Stimulated activated naive B cell treated with anti-CD40 and anti-IgM and Interleukin-4, amounts not matched to agents 10 μg/mL and 1 μg/mL and 100 μg/mL, for 72 hours (primary cell): Measurements from ENCODE around the gene TBXT.

Source experiments
- ATAC-seq, 2 donors: fragments of 150-1000 bp; cut with Tn5 transposase; replicated peaks; 2 replicates each; pipeline ENCODE4 v1.10.0; 2021; ENCODE audit warnings: moderate library complexity in 1 of 2
- DNase-seq: peaks from one replicate; pipeline ENCODE4 v3.0.0; 2021
- H3K27ac Mint-ChIP-seq: one replicate; pipeline ENCODE4 v1.8.0; 2022; ENCODE audit warnings: mild to moderate bottlenecking, mixed read lengths
- H3K27me3 Mint-ChIP-seq, 2 donors: one replicate each; pipeline ENCODE4 v1.8.0; 2022; ENCODE audit warnings: mixed read lengths in 2 of 2
- H3K36me3 Mint-ChIP-seq, 2 donors: one replicate each; pipeline ENCODE4 v1.8.0; 2022; ENCODE audit warnings: mixed read lengths in 2 of 2, mild to moderate bottlenecking in 1 of 2
- H3K4me1 Mint-ChIP-seq, 2 donors: one replicate each; pipeline ENCODE4 v1.8.0; 2022; ENCODE audit warnings: mixed read lengths in 2 of 2, mild to moderate bottlenecking in 1 of 2
- H3K4me3 Mint-ChIP-seq, 2 donors: one replicate each; pipeline ENCODE4 v1.8.0; 2022; ENCODE audit warnings: mild to moderate bottlenecking in 2 of 2, mixed read lengths in 2 of 2, moderate library complexity in 1 of 2
- H3K9me3 Mint-ChIP-seq, 2 donors: one replicate each; pipeline ENCODE4 v1.8.0; 2022; ENCODE audit warnings: mixed read lengths in 2 of 2, mild to moderate bottlenecking in 1 of 2

TBXT gene, protein sequence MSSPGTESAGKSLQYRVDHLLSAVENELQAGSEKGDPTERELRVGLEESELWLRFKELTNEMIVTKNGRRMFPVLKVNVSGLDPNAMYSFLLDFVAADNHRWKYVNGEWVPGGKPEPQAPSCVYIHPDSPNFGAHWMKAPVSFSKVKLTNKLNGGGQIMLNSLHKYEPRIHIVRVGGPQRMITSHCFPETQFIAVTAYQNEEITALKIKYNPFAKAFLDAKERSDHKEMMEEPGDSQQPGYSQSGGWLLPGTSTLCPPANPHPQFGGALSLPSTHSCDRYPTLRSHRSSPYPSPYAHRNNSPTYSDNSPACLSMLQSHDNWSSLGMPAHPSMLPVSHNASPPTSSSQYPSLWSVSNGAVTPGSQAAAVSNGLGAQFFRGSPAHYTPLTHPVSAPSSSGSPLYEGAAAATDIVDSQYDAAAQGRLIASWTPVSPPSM

GRCh38 chr6:166167801-166168615 is at the start of gene TBXT:
Gene TBXT (minus strand): TSS chr6:166167851. CDS start chr6:166167591, 260 bp downstream.
- no peaks in the 10 kb centered on the region for H3K9me3 Mint-ChIP-seq
- DNase-seq, result no peak
- peaks cover 56 to 79% of the 10 kb centered on the region in 2 donors for H3K27me3 Mint-ChIP-seq
- peak within 1 kb of the TSS; percentile 95 for H3K27ac Mint-ChIP-seq
- H3K4me3 Mint-ChIP-seq, result peak within 1 kb of the TSS; percentile 84 to 86
- peaks cover 0 to 5% of the 10 kb centered on the region in 2 donors for H3K36me3 Mint-ChIP-seq
- H3K4me1 Mint-ChIP-seq, result peaks cover 27 to 56% of the 10 kb centered on the region in 2 donors
- ATAC-seq, result no peak

- Mint-ChIP-seq H3K9me3 (peaks cover 1 to 5% of the 10 kb centered on the region in 2 donors), H3K27ac (no peak overlapping the region), H3K36me3 (peaks cover 0 to 4% of the 10 kb centered on the region in 2 donors), H3K4me3 (no peak overlapping the region), H3K27me3 (peaks cover 13 to 37% of the 10 kb centered on the region in 2 donors), H3K4me1 (peaks cover 23 to 39% of the 10 kb centered on the region in 2 donors)
- ATAC-seq (no peak), DNase-seq (no peak)
Observed at GRCh38 chr6:166207284-166207561, 39.6 kb upstream of the TBXT start.

DNA sequence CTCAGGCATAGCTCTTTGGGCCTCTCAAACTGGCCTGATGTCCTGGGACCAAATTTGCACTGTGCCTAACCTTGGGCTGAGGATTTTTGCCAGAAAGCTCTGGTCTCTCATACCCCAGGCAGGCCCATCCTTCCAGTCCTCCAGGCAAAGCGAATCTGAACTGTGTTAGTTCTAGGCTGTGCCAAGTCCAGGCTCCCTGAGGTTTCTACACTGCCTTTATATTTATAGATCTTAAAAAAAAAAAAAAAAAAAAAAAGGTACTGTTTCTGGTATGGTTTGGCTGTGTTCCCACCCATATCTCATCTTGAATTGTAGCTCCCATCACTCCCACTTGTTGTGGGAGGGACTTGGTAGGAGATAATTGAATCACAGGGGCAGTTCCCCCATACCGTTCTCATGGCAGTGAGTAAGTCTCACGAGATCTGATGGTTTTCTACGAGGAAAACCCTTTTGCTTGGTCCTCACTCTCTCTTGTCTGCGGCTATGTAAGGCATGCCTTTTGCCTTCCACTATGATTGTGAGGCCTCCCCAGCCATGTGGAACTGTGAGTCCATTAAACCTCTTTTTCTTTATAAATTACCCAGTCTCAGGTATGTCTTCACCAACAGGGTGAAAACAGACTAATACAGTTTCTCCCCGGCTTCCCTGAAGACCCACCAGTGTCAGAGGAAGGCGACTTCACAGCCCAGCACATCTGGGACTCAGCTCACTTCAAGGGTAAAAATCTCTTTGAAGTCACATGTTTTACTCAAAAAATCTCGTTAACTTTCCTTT is 39.0 kb upstream of the TBXT start:
- H3K9me3 Mint-ChIP-seq, result peaks cover 1 to 5% of the 10 kb centered on the region in 2 donors
- peaks cover 0 to 4% of the 10 kb centered on the region in 2 donors for H3K36me3 Mint-ChIP-seq
- H3K4me3 Mint-ChIP-seq, result no peak overlapping the region
- peaks cover 29 to 45% of the 10 kb centered on the region in 2 donors for H3K4me1 Mint-ChIP-seq
- ATAC-seq (no peak), DNase-seq (no peak)
- no peak overlapping the region for H3K27ac Mint-ChIP-seq
- peaks cover 9 to 37% of the 10 kb centered on the region in 2 donors for H3K27me3 Mint-ChIP-seq

DNA sequence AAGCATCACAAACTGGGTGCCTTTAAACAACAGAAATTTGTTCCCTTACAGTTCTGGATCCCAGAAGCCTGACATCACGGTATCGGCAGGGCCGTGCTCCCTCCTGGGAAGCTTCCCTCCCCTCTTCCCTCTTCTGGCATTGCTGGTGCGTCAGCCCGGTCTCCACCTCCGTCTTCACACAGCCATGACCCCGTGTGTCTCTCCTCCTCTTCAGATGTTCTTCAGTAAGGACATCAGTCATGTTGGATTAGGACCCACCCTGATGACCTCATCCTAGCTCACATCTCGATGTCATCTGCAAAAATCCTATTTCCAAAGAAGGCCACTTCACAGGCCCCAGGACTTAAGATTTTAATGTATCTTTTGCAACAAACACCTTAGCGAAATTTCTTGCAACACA is 38.4 kb upstream of the TBXT start:
- no peak overlapping the region for H3K27ac Mint-ChIP-seq
- H3K4me3 Mint-ChIP-seq, result no peak overlapping the region
- H3K36me3 Mint-ChIP-seq, result peaks cover 0 to 1% of the 10 kb centered on the region in 2 donors
- ATAC-seq (no peak), DNase-seq (no peak)
- H3K4me1 Mint-ChIP-seq, result peaks cover 33 to 51% of the 10 kb centered on the region in 2 donors
- peaks cover under 1 to 1% of the 10 kb centered on the region in 2 donors for H3K9me3 Mint-ChIP-seq
- peaks cover 8 to 37% of the 10 kb centered on the region in 2 donors for H3K27me3 Mint-ChIP-seq

- Mint-ChIP-seq H3K36me3 (no peaks in the 10 kb centered on the region), H3K4me1 (peaks cover 34 to 58% of the 10 kb centered on the region in 2 donors), H3K9me3 (no peaks in the 10 kb centered on the region), H3K4me3 (no peak overlapping the region), H3K27ac (no peak overlapping the region), H3K27me3 (peaks cover 8 to 30% of the 10 kb centered on the region in 2 donors)
- ATAC-seq (no peak), DNase-seq (no peak)
Observed at GRCh38 chr6:166204852-166205650, 37.4 kb upstream of the TBXT start.

GRCh38 chr6:166203641-166204222 is 36.1 kb upstream of the TBXT start:
- H3K4me3 Mint-ChIP-seq, result no peak overlapping the region
- peaks cover 34 to 58% of the 10 kb centered on the region in 2 donors for H3K4me1 Mint-ChIP-seq
- no peaks in the 10 kb centered on the region for H3K36me3 Mint-ChIP-seq
- ATAC-seq (no peak), DNase-seq (no peak)
- H3K9me3 Mint-ChIP-seq, result no peaks in the 10 kb centered on the region
- H3K27ac Mint-ChIP-seq, result no peak overlapping the region
- H3K27me3 Mint-ChIP-seq, result peaks cover 8 to 17% of the 10 kb centered on the region in 2 donors

GRCh38 chr6:166203003-166203640 is 35.5 kb upstream of the TBXT start:
- DNase-seq (no peak), ATAC-seq (peak; percentile 14 to 16)
- Mint-ChIP-seq H3K4me1 (peaks cover 34 to 58% of the 10 kb centered on the region in 2 donors), H3K27me3 (peaks cover 10 to 14% of the 10 kb centered on the region in 2 donors), H3K9me3 (no peaks in the 10 kb centered on the region), H3K36me3 (no peaks in the 10 kb centered on the region), H3K27ac (no peak overlapping the region), H3K4me3 (peak overlapping the region; percentile 29 to 55)

DNA sequence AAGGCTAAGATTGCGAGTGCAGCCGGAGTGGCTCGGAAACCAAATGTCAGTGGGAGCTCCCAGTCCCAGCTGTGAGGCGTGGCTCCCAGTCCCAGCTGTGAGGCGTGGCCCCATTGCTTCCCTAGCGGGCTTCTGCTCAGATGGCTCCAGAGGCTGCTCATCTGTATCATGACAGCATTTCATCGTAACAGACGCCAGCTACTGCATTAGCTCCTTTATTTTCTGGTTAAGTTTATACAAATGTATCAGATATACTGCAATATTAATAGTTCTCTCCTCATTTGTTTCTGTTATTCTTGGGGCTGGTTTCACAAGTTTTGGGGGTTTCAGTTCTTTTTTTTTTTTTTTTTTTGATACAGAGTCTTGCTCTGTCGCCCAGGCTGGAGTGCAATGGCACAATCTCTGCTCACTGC is 34.7 kb upstream of the TBXT start:
- Mint-ChIP-seq H3K27me3 (peaks cover 12 to 16% of the 10 kb centered on the region in 2 donors), H3K4me3 (peak overlapping the region; percentile 46 to 60), H3K9me3 (no peaks in the 10 kb centered on the region), H3K36me3 (no peaks in the 10 kb centered on the region), H3K27ac (peak overlapping the region; percentile 33), H3K4me1 (peaks cover 34 to 58% of the 10 kb centered on the region in 2 donors)
- ATAC-seq (peak; percentile 79 to 81), DNase-seq (peak; percentile 34)

DNA sequence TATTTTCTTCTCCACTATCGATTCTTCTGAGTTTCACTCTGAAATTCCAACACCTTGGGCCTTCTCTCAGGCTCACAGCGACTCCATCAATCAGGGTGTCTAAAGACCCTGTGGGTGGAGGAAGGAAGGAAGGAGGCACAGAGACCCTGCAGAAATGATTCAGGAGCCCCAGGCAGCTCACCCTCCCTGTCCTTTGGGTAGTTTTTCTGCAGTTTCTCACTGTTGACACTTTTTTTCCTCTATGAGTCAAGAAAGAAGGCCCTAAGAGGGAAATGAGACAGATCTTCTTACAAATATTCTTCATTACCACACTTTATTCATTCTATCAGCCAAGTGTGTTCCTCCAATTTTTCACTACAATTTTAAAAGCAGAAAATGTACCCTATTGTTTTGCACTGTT is 34.2 kb upstream of the TBXT start:
- H3K27me3 Mint-ChIP-seq, result peaks cover 12 to 16% of the 10 kb centered on the region in 2 donors
- no peak for DNase-seq
- ATAC-seq, result peak; percentile 72 to 74
- H3K36me3 Mint-ChIP-seq, result no peaks in the 10 kb centered on the region
- peak overlapping the region; percentile 46 to 60 for H3K4me3 Mint-ChIP-seq
- peak overlapping the region; percentile 33 for H3K27ac Mint-ChIP-seq
- H3K9me3 Mint-ChIP-seq, result no peaks in the 10 kb centered on the region
- peaks cover 34 to 58% of the 10 kb centered on the region in 2 donors for H3K4me1 Mint-ChIP-seq

GRCh38 chr6:166197361-166197760 is 29.7 kb upstream of the TBXT start:
- DNase-seq, result no peak
- ATAC-seq, result no peak
- Mint-ChIP-seq H3K4me3 (no peak overlapping the region), H3K27me3 (peaks cover 8 to 18% of the 10 kb centered on the region in 2 donors), H3K36me3 (no peaks in the 10 kb centered on the region), H3K9me3 (no peaks in the 10 kb centered on the region), H3K27ac (no peak overlapping the region), H3K4me1 (peaks cover 20 to 39% of the 10 kb centered on the region in 2 donors)

DNA sequence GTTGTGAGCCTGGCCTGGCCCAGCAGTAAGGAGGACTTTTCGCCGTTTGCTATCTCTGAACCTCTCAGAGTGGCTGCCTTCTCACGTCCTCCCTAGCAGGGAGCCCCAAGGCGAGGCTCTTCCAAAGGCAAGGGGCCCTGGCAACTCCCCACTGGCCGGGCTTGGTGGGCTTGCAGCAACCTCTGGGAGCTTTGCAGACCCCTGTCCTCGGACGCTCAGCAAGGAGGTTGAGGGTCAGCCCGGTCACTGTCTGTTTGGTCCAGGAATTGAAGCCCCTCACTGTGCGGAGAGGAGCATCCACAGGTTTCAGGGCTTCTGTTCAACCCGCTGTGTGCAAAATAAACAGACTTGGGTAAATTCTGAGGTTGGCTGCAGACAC is 28.2 kb upstream of the TBXT start:
- peaks cover 8 to 21% of the 10 kb centered on the region in 2 donors for H3K27me3 Mint-ChIP-seq
- H3K27ac Mint-ChIP-seq, result no peak overlapping the region
- H3K4me1 Mint-ChIP-seq, result peaks cover 8 to 24% of the 10 kb centered on the region in 2 donors
- no peaks in the 10 kb centered on the region for H3K9me3 Mint-ChIP-seq
- H3K36me3 Mint-ChIP-seq, result no peaks in the 10 kb centered on the region
- H3K4me3 Mint-ChIP-seq, result no peak overlapping the region
- no peak for ATAC-seq
- no peak for DNase-seq

- peak; percentile 27 to 31 for ATAC-seq
Observed at GRCh38 chr6:166194914-166195859, 27.5 kb upstream of the TBXT start.

More at GRCh38 chr6:166194914-166195859, 27.5 kb upstream of the TBXT start:
- Mint-ChIP-seq H3K4me3 (no peak overlapping the region), H3K4me1 (peaks cover 8 to 19% of the 10 kb centered on the region in 2 donors), H3K9me3 (no peaks in the 10 kb centered on the region), H3K27me3 (peaks cover 8 to 21% of the 10 kb centered on the region in 2 donors), H3K27ac (no peak overlapping the region), H3K36me3 (no peaks in the 10 kb centered on the region)
- DNase-seq, result no peak
